ENCODE measurements around the gene MAP3K15.
A peak's percentile ranks its signal among the peaks of the same experiment; 100 is the strongest.

The MAP3K15 gene

DNA sequence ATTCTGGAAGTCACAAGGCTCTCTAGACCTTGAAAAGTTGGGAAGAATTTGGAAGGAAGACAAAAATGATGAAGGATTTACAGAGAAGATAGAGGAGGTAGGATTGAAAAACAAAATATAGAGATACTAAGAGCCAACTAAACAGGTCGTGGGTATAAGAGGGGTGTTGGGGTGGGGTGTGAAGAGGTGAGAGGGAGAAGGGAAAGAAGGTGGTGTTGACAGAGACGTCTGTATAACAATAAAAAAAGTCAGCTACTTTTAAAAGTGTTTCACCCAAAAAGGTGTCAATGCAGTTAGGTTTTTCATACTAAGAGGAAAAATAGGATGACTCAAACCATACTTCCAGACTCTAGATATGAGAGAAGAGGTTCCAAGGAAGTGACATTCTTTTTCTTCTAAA lies 33.0 kb upstream of the MAP3K15 start:
- H3K4me3 ChIP-seq (ENCODE audit: low read depth, low read length) = no peak overlapping the region
- DNase-seq (ENCODE audit: low read depth) = no peak
- TF ChIP-seq, protein P1, sequence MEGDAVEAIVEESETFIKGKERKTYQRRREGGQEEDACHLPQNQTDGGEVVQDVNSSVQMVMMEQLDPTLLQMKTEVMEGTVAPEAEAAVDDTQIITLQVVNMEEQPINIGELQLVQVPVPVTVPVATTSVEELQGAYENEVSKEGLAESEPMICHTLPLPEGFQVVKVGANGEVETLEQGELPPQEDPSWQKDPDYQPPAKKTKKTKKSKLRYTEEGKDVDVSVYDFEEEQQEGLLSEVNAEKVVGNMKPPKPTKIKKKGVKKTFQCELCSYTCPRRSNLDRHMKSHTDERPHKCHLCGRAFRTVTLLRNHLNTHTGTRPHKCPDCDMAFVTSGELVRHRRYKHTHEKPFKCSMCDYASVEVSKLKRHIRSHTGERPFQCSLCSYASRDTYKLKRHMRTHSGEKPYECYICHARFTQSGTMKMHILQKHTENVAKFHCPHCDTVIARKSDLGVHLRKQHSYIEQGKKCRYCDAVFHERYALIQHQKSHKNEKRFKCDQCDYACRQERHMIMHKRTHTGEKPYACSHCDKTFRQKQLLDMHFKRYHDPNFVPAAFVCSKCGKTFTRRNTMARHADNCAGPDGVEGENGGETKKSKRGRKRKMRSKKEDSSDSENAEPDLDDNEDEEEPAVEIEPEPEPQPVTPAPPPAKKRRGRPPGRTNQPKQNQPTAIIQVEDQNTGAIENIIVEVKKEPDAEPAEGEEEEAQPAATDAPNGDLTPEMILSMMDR (conservative IDR thresholded peaks at IDR 0.05; ENCODE audit: low read depth, low read length) = no peak

DNA sequence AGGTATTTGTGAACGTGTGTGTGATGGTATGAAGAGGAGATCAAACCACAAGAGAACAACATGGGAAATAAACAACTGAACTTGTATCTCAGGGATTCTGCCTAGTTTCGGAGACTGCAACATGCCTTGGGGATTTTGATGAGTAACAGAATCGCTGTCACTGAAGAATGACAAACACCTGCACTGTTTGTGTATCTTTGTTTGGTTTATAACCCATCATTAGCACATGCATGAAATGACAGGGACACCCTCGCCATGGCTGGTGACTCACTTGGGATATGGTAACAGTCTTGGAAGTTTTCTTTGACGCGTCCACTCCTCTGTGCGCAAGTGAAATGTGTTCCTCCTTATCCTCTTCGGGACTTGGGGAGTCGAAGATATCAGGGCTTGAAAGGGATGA lies 30.3 kb upstream of the MAP3K15 start:
- H3K4me3 ChIP-seq (ENCODE audit: low read depth, low read length) = no peak overlapping the region
- DNase-seq (ENCODE audit: low read depth) = no peak
- TF ChIP-seq, protein P1 (conservative IDR thresholded peaks at IDR 0.05; ENCODE audit: low read depth, low read length) = no peak

- no peak overlapping the region for H3K4me3 ChIP-seq (ENCODE audit: low read depth, low read length)
- peak; percentile 77 for DNase-seq (ENCODE audit: low read depth)
- TF ChIP-seq, protein P1 (conservative IDR thresholded peaks at IDR 0.05; ENCODE audit: low read depth, low read length) = peak; percentile 71
Measured at GRCh38 chrX:19544693-19545305, 29.5 kb upstream of the MAP3K15 start.

DNA sequence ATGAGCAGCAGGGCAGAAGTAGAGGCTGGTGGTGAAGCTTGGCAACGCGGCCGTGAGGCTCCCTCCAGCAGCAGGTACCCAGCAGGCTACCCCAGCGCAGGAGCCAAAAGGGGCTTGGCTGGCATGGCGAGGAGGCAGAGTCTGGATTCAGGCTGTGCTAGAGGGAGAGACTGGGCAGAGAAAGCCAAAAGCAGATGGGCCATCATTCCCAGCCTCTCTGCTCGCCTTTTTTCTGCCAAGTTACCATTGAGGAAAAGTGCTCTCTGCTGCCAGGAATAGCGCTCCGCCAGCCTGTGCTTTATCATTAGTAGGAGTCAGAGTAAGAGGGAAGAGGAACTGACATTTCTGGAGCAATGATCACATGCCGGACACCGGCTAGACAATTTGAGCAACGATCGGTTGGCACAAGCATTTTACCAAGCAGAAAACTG lies 28.7 kb upstream of the MAP3K15 start:
- no peak for DNase-seq (ENCODE audit: low read depth)
- no peak overlapping the region for H3K4me3 ChIP-seq (ENCODE audit: low read depth, low read length)
- TF ChIP-seq, protein P1 (conservative IDR thresholded peaks at IDR 0.05; ENCODE audit: low read depth, low read length) = no peak

DNA sequence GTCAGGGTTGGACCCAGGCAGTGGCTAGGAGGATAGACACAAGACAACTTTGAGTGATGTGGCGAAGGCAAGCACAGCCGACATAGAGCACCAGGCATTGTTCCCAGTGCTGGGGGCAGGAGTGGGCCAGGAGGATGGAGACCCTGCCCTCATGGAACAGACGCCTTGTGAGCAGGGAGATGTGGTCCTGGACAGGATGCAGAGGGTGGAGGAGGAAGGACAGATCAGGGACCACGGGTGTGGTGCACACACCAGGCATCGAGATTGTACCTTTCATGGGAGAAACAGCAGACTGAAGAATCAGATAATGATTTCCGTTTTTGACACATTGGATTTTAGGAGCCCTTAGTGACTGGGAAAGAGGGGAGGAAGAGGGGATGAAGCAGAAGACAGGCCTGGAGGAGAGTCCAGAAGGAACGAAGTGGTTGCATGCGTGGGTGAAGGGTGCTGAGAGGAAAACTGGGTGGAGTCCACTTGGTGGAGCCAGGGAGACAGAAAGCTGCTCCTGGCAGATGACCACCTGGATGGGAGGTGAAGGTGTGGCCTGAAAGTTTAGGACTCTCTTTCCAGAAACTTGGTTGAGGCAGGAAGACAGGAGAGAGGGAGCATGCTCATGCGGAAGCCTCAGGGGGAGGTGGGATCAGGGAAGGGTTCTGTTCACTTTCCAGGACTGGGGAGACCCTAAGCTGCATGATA lies 27.9 kb upstream of the MAP3K15 start:
- H3K4me3 ChIP-seq (ENCODE audit: low read depth, low read length) = no peak overlapping the region
- DNase-seq (ENCODE audit: low read depth) = no peak

GRCh38 chrX:19541931-19542330 lies 26.6 kb upstream of the MAP3K15 start:
- no peak for DNase-seq (ENCODE audit: low read depth)
- TF ChIP-seq, protein P1 (conservative IDR thresholded peaks at IDR 0.05; ENCODE audit: low read depth, low read length) = no peak

More for the DNA sequence above, 27.9 kb upstream of the MAP3K15 start:
- TF ChIP-seq, protein P1 (conservative IDR thresholded peaks at IDR 0.05; ENCODE audit: low read depth, low read length) = no peak

DNA sequence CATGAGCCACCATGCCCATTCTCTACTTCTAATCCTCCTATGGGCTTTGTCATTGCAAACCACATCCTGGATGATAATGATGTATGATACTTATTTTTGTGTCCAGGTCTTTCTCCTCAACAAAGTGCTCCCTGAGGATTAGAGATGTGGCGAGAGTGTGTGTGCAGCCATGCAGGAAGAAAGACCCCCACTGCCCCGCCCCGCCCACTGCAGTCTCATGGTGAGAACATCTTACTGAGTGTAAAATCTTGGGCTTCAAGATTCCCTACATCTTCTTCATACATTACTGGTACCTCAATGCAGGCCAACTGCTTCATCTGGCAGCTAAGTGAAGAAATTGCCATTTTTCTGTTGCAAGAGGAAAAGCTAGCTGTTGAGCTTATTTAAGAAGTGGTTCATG lies 25.9 kb upstream of the MAP3K15 start:
- no peak overlapping the region for H3K4me3 ChIP-seq (ENCODE audit: low read depth, low read length)
- DNase-seq (ENCODE audit: low read depth) = no peak
- TF ChIP-seq, protein P1 (conservative IDR thresholded peaks at IDR 0.05; ENCODE audit: low read depth, low read length) = no peak

More at GRCh38 chrX:19541931-19542330, 26.6 kb upstream of the MAP3K15 start:
- no peak overlapping the region for H3K4me3 ChIP-seq (ENCODE audit: low read depth, low read length)

All from choroid plexus epithelial cell (primary cell).